Natural killer cell (primary cell): Measurements from ENCODE around the gene CMTM1. TPM values are rescaled to one million over a fixed set of nuclear protein-coding genes. Genes with fewer than 3 reads are reported as not detected.
"Not testable (repeated sequence)": the region's sequence is repeated elsewhere in the genome, so short reads cannot be mapped to it uniquely, and the experiment has no call there.

Experiments
- ATAC-seq, 3 donors: fragments of 150-1000 bp in 2 of 3; fragments of 200-7000 bp in 1 of 3; cut with Tn5 transposase; 1 replicate in 1 of 3; 2 replicates in 2 of 3; pipeline ENCODE4 v1.10.0; 2021; ENCODE audit warnings: mild to moderate bottlenecking in 2 of 3, moderate library complexity in 2 of 3
- DNase-seq, 2 donors: peaks; one replicate each; pipeline versions ENCODE4 v3.0.0 to v3.0.0-alpha.2; 2013 to 2021; ENCODE audit warnings: mixed read lengths in 1 of 2
- H3K27ac ChIP-seq: one replicate; pipeline ENCODE4 v1.5.1; 2013; ENCODE audit warnings: mild to moderate bottlenecking, low read length
- H3K27me3 ChIP-seq: one replicate; pipeline ENCODE4 v1.6.1; 2013; ENCODE audit warnings: low read length; ENCODE audit not compliant: control insufficient read depth, insufficient read depth
- H3K36me3 ChIP-seq: one replicate; pipeline ENCODE4 v1.6.1; 2013; ENCODE audit warnings: low read length; ENCODE audit not compliant: control insufficient read depth, insufficient read depth
- H3K4me1 ChIP-seq: one replicate; pipeline ENCODE4 v1.6.1; 2013; ENCODE audit warnings: low read length; ENCODE audit not compliant: control insufficient read depth, insufficient read depth
- H3K4me3 ChIP-seq: one replicate; pipeline ENCODE4 v1.5.1; 2013; ENCODE audit warnings: low read length
- H3K9me3 ChIP-seq: one replicate; pipeline ENCODE4 v1.6.1; 2013; ENCODE audit warnings: low read length; ENCODE audit not compliant: control insufficient read depth, insufficient read depth
- H3K27ac Mint-ChIP-seq, 2 donors: one replicate each; pipeline ENCODE4 v1.8.0; 2022; ENCODE audit warnings: mild to moderate bottlenecking in 2 of 2, mixed read lengths in 2 of 2, moderate library complexity in 1 of 2
- H3K27me3 Mint-ChIP-seq, 2 donors: one replicate each; pipeline ENCODE4 v1.8.0; 2022; ENCODE audit warnings: low read depth in 2 of 2, mixed read lengths in 2 of 2
- H3K36me3 Mint-ChIP-seq: one replicate; pipeline ENCODE4 v1.8.0; 2022; ENCODE audit warnings: mixed read lengths
- H3K4me1 Mint-ChIP-seq, 2 donors: one replicate each; pipeline ENCODE4 v1.8.0; 2022; ENCODE audit warnings: mixed read lengths in 2 of 2
- H3K4me3 Mint-ChIP-seq: one replicate; pipeline ENCODE4 v1.8.0; 2022; ENCODE audit warnings: mild to moderate bottlenecking, moderate library complexity, mixed read lengths
- H3K9me3 Mint-ChIP-seq, 2 donors: one replicate each; pipeline ENCODE4 v1.8.0; 2022; ENCODE audit warnings: mixed read lengths in 2 of 2
- CTCF ChIP-seq: fragments of 200-600 bp; IDR thresholded peaks from one replicate; pipeline ENCODE4 v1.8.0; 2022; ENCODE audit warnings: antibody characterized with exemption
- WGBS: methylation state at CpG from one replicate; pipeline ENCODE4 v1.1.7; 2013; ENCODE audit warnings: missing lambda C conversion rate; ENCODE audit not compliant: insufficient coverage; 5-methylcytosine and 5-hydroxymethylcytosine counted together
- intact Hi-C: fragments of 100-400 bp; cut with micrococcal nuclease; formaldehyde crosslinking; loops from one replicate; pipeline ENCODE4 v1.14.2; 2022
- total RNA-seq, 4 donors: library from RNA; stranded (reverse); fragments of 120-200 nt in 1 of 4; gene quantifications; one replicate each; pipeline versions ENCODE4 v1.2.3 to v1.2.4, GENCODE V29; 2013 to 2022

The CMTM1 gene
- total RNA-seq, 3 donors from 2014 or later (not counting 1 experiment from before 2014, with no cell fraction given): 4.4 to 8.5 (median 7.8) TPM

- Histone ChIP-seq H3K4me3 (no peak overlapping the region), H3K9me3 (no peaks in the 10 kb centered on the region), H3K27me3 (no peaks in the 10 kb centered on the region), H3K36me3 (no peaks in the 10 kb centered on the region), H3K27ac (no peak overlapping the region), H3K4me1 (peaks cover 15% of the 10 kb centered on the region)
- WGBS: 100% methylated on average over 3 of the region's 4 CpGs
- Mint-ChIP-seq H3K36me3 (no peaks in the 10 kb centered on the region), H3K27me3 (peaks cover 0 to 2% of the 10 kb centered on the region in 2 donors), H3K4me3 (no peak overlapping the region), H3K9me3 (no peaks in the 10 kb centered on the region), H3K27ac (no peak overlapping the region), H3K4me1 (peaks cover 16 to 17% of the 10 kb centered on the region in 2 donors)
- DNase-seq: no peak
- intact Hi-C loops: no loop called here
- ATAC-seq: no peak
- TF ChIP-seq CTCF: no peak
These were observed 24.8 kb downstream of the CMTM1 start for GRCh38 chr16:66591018-66591417.

GRCh38 chr16:66592241-66592640 lies 26.0 kb downstream of the CMTM1 start:
- intact Hi-C loops: no loop called here
- no peaks in the 10 kb centered on the region for H3K9me3 ChIP-seq
- H3K36me3 ChIP-seq: no peaks in the 10 kb centered on the region
- H3K4me3 ChIP-seq: no peak overlapping the region
- no peaks in the 10 kb centered on the region for H3K27me3 ChIP-seq
- no peak overlapping the region for H3K27ac ChIP-seq
- H3K4me1 Mint-ChIP-seq: peaks cover 16 to 17% of the 10 kb centered on the region in 2 donors
- TF ChIP-seq CTCF: no peak
- peaks cover 0 to 2% of the 10 kb centered on the region in 2 donors for H3K27me3 Mint-ChIP-seq
- DNase-seq (no peak), ATAC-seq (no peak)
- peaks cover 15% of the 10 kb centered on the region for H3K4me1 ChIP-seq
- 95% methylated on average over 3 of the region's 3 CpGs for WGBS
- no peak overlapping the region for H3K27ac Mint-ChIP-seq
- no peaks in the 10 kb centered on the region for H3K9me3 Mint-ChIP-seq
- no peaks in the 10 kb centered on the region for H3K36me3 Mint-ChIP-seq
- H3K4me3 Mint-ChIP-seq: no peak overlapping the region

GRCh38 chr16:66592814-66593213 lies 26.6 kb downstream of the CMTM1 start:
- no peak overlapping the region for H3K4me3 Mint-ChIP-seq
- no peaks in the 10 kb centered on the region for H3K9me3 Mint-ChIP-seq
- Histone ChIP-seq H3K27ac (no peak overlapping the region), H3K9me3 (no peaks in the 10 kb centered on the region), H3K4me1 (peaks cover 15% of the 10 kb centered on the region), H3K4me3 (no peak overlapping the region), H3K36me3 (no peaks in the 10 kb centered on the region), H3K27me3 (no peaks in the 10 kb centered on the region)
- intact Hi-C loops: no loop called here
- no peak for ATAC-seq
- TF ChIP-seq CTCF: no peak
- H3K27ac Mint-ChIP-seq: no peak overlapping the region
- DNase-seq: no peak
- 100% methylated on average over 2 of the region's 3 CpGs for WGBS
- H3K4me1 Mint-ChIP-seq: peaks cover 16 to 17% of the 10 kb centered on the region in 2 donors
- no peaks in the 10 kb centered on the region for H3K36me3 Mint-ChIP-seq
- H3K27me3 Mint-ChIP-seq: peaks cover 0 to 2% of the 10 kb centered on the region in 2 donors

- peaks cover 8% of the 10 kb centered on the region for H3K4me1 ChIP-seq
- no peaks in the 10 kb centered on the region for H3K27me3 Mint-ChIP-seq
- H3K9me3 ChIP-seq: no peaks in the 10 kb centered on the region
- H3K4me1 Mint-ChIP-seq: peaks cover 9% of the 10 kb centered on the region in 2 donors
- no peak overlapping the region for H3K4me3 Mint-ChIP-seq
- H3K27ac Mint-ChIP-seq: no peak overlapping the region
- no peaks in the 10 kb centered on the region for H3K9me3 Mint-ChIP-seq
- no peak for TF ChIP-seq CTCF
- no peak overlapping the region for H3K4me3 ChIP-seq
- no peaks in the 10 kb centered on the region for H3K36me3 ChIP-seq
- H3K36me3 Mint-ChIP-seq: no peaks in the 10 kb centered on the region
- 65% methylated on average over 7 of the region's 7 CpGs for WGBS
- DNase-seq: no peak
- ATAC-seq: no peak
- intact Hi-C loops: no loop called here
- no peak overlapping the region for H3K27ac ChIP-seq
- no peaks in the 10 kb centered on the region for H3K27me3 ChIP-seq
These were observed 28.5 kb downstream of the CMTM1 start for GRCh38 chr16:66594739-66595138.

GRCh38 chr16:66596559-66596958 lies 30.3 kb downstream of the CMTM1 start:
- ATAC-seq, H3K27ac Mint-ChIP-seq, H3K4me3 Mint-ChIP-seq, H3K36me3 ChIP-seq, H3K36me3 Mint-ChIP-seq, H3K9me3 ChIP-seq, H3K4me1 ChIP-seq, H3K27me3 Mint-ChIP-seq, H3K4me3 ChIP-seq, intact Hi-C loops, H3K27me3 ChIP-seq, H3K4me1 Mint-ChIP-seq, DNase-seq, H3K9me3 Mint-ChIP-seq, H3K27ac ChIP-seq: not testable (repeated sequence)
- 97% methylated on average over 4 of the region's 4 CpGs for WGBS
